ENCODE results near the gene PTPRZ1. TPM values are rescaled to one million over a fixed set of nuclear protein-coding genes. Genes with fewer than 3 reads are reported as not detected.

The PTPRZ1 gene
- total RNA-seq: 0.13 TPM

- ATAC-seq (peak; percentile 95), DNase-seq (ENCODE audit: low spot score) (peak; percentile 44)
Observed at GRCh38 chr7:121872831-121873288, at the start of gene PTPRZ1. Gene PTPRZ1, plus strand, starts transcription at chr7:121873161. Its CDS starts 339 bp downstream, at chr7:121873500.

- no peak for DNase-seq (ENCODE audit: low spot score)
- ATAC-seq: peak; percentile 73
Observed at GRCh38 chr7:121824276-121824675, 48.7 kb upstream of the PTPRZ1 start.

- no peak for ATAC-seq
- DNase-seq (ENCODE audit: low spot score): no peak
Observed at GRCh38 chr7:121831351-121831750, 41.6 kb upstream of the PTPRZ1 start.

GRCh38 chr7:121831801-121832200, 41.2 kb upstream of the PTPRZ1 start:
- ATAC-seq (no peak), DNase-seq (ENCODE audit: low spot score) (no peak)

GRCh38 chr7:121832347-121832746, 40.6 kb upstream of the PTPRZ1 start:
- ATAC-seq: no peak
- DNase-seq (ENCODE audit: low spot score): no peak

GRCh38 chr7:121833991-121834390, 39.0 kb upstream of the PTPRZ1 start:
- no peak for ATAC-seq

GRCh38 chr7:121837462-121837861, 35.5 kb upstream of the PTPRZ1 start:
- no peak for ATAC-seq
- no peak for DNase-seq (ENCODE audit: low spot score)

More at GRCh38 chr7:121833991-121834390, 39.0 kb upstream of the PTPRZ1 start:
- DNase-seq (ENCODE audit: low spot score): no peak

- ATAC-seq: no peak
- DNase-seq (ENCODE audit: low spot score): no peak
Observed at GRCh38 chr7:121847041-121847440, 25.9 kb upstream of the PTPRZ1 start.

- DNase-seq (ENCODE audit: low spot score): no peak
- ATAC-seq: no peak
Observed at GRCh38 chr7:121853307-121853706, 19.7 kb upstream of the PTPRZ1 start.

GRCh38 chr7:121860953-121861352, 12.0 kb upstream of the PTPRZ1 start:
- DNase-seq (ENCODE audit: low spot score): no peak
- no peak for ATAC-seq

GRCh38 chr7:121862591-121862990, 10.4 kb upstream of the PTPRZ1 start:
- no peak for ATAC-seq
- DNase-seq (ENCODE audit: low spot score): no peak

- ATAC-seq: no peak
- DNase-seq (ENCODE audit: low spot score): no peak
Observed at GRCh38 chr7:121871188-121871587, 1.8 kb upstream of the PTPRZ1 start.

GRCh38 chr7:121873289-121874194, 581 bp downstream of the PTPRZ1 start:
- peak; percentile 52 for ATAC-seq
- DNase-seq (ENCODE audit: low spot score): no peak

GRCh38 chr7:121874298-121874697, 1.3 kb downstream of the PTPRZ1 start:
- no peak for DNase-seq (ENCODE audit: low spot score)
- no peak for ATAC-seq

GRCh38 chr7:121875203-121875602, 2.2 kb downstream of the PTPRZ1 start:
- ATAC-seq: no peak
- no peak for DNase-seq (ENCODE audit: low spot score)

GRCh38 chr7:121876656-121877500, 3.9 kb downstream of the PTPRZ1 start:
- no peak for ATAC-seq
- DNase-seq (ENCODE audit: low spot score): no peak

GRCh38 chr7:121878918-121879464, 6.0 kb downstream of the PTPRZ1 start:
- ATAC-seq (no peak), DNase-seq (ENCODE audit: low spot score) (no peak)

- ATAC-seq: no peak
- DNase-seq (ENCODE audit: low spot score): no peak
Observed at GRCh38 chr7:121879544-121879943, 6.6 kb downstream of the PTPRZ1 start.

GRCh38 chr7:121882731-121883130, 9.8 kb downstream of the PTPRZ1 start:
- no peak for DNase-seq (ENCODE audit: low spot score)
- no peak for ATAC-seq

GRCh38 chr7:121885166-121885920, 12.4 kb downstream of the PTPRZ1 start:
- ATAC-seq (no peak), DNase-seq (ENCODE audit: low spot score) (no peak)

- DNase-seq (ENCODE audit: low spot score): no peak
- ATAC-seq: no peak
Observed at GRCh38 chr7:121887634-121888033, 14.7 kb downstream of the PTPRZ1 start.

Data from left lobe of liver (tissue), 2 donors.